DOHH2 (cell line): Measurements from ENCODE around the gene COL13A1.

Experiments used
- H3F3A ChIP-seq: fragments of 200-600 bp; sonication (generic), shearing (Covaris generic); 2 replicates; pipeline ENCODE4 v1.6.0; 2016; ENCODE audit warnings: antibody characterized with exemption, mild to moderate bottlenecking; ENCODE audit not compliant: control insufficient read depth, insufficient read depth
- H3K27ac ChIP-seq: fragments of 200-600 bp; sonication (generic); 2 replicates; pipeline ENCODE4 v1.5.1; 2014; ENCODE audit warnings: low read depth, mild to moderate bottlenecking, low read length, moderate library complexity
- H3K27me3 ChIP-seq: fragments of 200-600 bp; sonication (generic); 2 replicates; pipeline ENCODE4 v1.6.1; 2014; ENCODE audit warnings: mild to moderate bottlenecking, low read length, mixed read lengths; ENCODE audit not compliant: control insufficient read depth
- H3K36me3 ChIP-seq: fragments of 200-600 bp; sonication (generic); 2 replicates; pipeline ENCODE4 v1.6.1; 2014; ENCODE audit warnings: mild to moderate bottlenecking, low read length, moderate library complexity, mixed read lengths; ENCODE audit not compliant: control insufficient read depth
- H3K4me1 ChIP-seq: fragments of 200-600 bp; sonication (generic); 2 replicates; pipeline ENCODE4 v1.6.1; 2014; ENCODE audit warnings: mild to moderate bottlenecking, low read length, mixed read lengths; ENCODE audit not compliant: control insufficient read depth
- H3K4me2 ChIP-seq: fragments of 200-600 bp; sonication (generic); 2 replicates; pipeline ENCODE4 v1.6.0; 2014; ENCODE audit warnings: mild to moderate bottlenecking, low read length, moderate library complexity
- H3K4me3 ChIP-seq: fragments of 200-600 bp; sonication (generic); 2 replicates; pipeline ENCODE4 v1.5.1; 2014; ENCODE audit warnings: mild to moderate bottlenecking, low read length, mixed read lengths
- H3K79me2 ChIP-seq: fragments of 200-600 bp; sonication (generic); 2 replicates; pipeline ENCODE4 v1.6.1; 2014; ENCODE audit warnings: mild to moderate bottlenecking, low read length, mixed read lengths; ENCODE audit not compliant: control insufficient read depth
- H3K9me2 ChIP-seq: fragments of 200-600 bp; sonication (generic); replicated peaks from 2 replicates; pipeline ENCODE4 v1.6.1; 2014; ENCODE audit warnings: mild to moderate bottlenecking, low read length, mixed read lengths; ENCODE audit not compliant: control insufficient read depth
- H3K9me3 ChIP-seq: fragments of 200-600 bp; sonication (generic); 2 replicates; pipeline ENCODE4 v1.6.1; 2014; ENCODE audit warnings: antibody characterized with exemption, low read length, mixed read lengths; ENCODE audit not compliant: control insufficient read depth, insufficient read depth
- H4K20me1 ChIP-seq: fragments of 200-600 bp; sonication (generic); 2 replicates; pipeline ENCODE4 v1.6.0; 2014; ENCODE audit warnings: low read depth, mild to moderate bottlenecking, antibody characterized with exemption, low read length, moderate library complexity; ENCODE audit not compliant: control insufficient read depth, insufficient read depth
- CTCF ChIP-seq: fragments of 200-600 bp; sonication (generic); IDR thresholded peaks from one replicate; pipeline ENCODE4 v1.5.1; 2014; ENCODE audit warnings: antibody characterized with exemption, mild to moderate bottlenecking, low read depth, low read length; ENCODE audit not compliant: poor library complexity, severe bottlenecking
- EZH2phosphoT487 ChIP-seq: fragments of 200-600 bp; sonication (generic); IDR thresholded peaks from 2 replicates; pipeline ENCODE4 v1.6.1; 2017; ENCODE audit warnings: borderline replicate concordance, mild to moderate bottlenecking, antibody characterized with exemption, low read length, moderate library complexity, mixed read lengths

COL13A1 gene

GRCh38 chr10:69835875-69836730 lies 34.4 kb downstream of the COL13A1 start:
- Histone ChIP-seq H3K9me2 (no peaks in the 10 kb centered on the region), H3K9me3 (no peaks in the 10 kb centered on the region), H3K27me3 (peaks cover 25% of the 10 kb centered on the region), H4K20me1 (no peaks in the 10 kb centered on the region), H3K36me3 (no peaks in the 10 kb centered on the region), H3K27ac (no peak overlapping the region), H3K4me3 (no peak overlapping the region), H3K4me2 (no peak overlapping the region), H3K4me1 (no peaks in the 10 kb centered on the region), H3K79me2 (no peaks in the 10 kb centered on the region), H3F3A (no peaks in the 10 kb centered on the region)
- TF ChIP-seq CTCF (no peak), EZH2phosphoT487 (no peak)

- Histone ChIP-seq H3F3A (no peaks in the 10 kb centered on the region), H3K4me2 (no peak overlapping the region), H3K4me1 (no peaks in the 10 kb centered on the region), H4K20me1 (no peaks in the 10 kb centered on the region), H3K4me3 (no peak overlapping the region), H3K27me3 (peaks cover 21% of the 10 kb centered on the region), H3K36me3 (no peaks in the 10 kb centered on the region), H3K9me3 (no peaks in the 10 kb centered on the region), H3K27ac (no peak overlapping the region), H3K9me2 (no peaks in the 10 kb centered on the region), H3K79me2 (no peaks in the 10 kb centered on the region)
- TF ChIP-seq EZH2phosphoT487 (no peak), CTCF (no peak)
Observed at GRCh38 chr10:69836731-69837030, 35.0 kb downstream of the COL13A1 start.

GRCh38 chr10:69837261-69837660 lies 35.6 kb downstream of the COL13A1 start:
- Histone ChIP-seq H3K79me2 (no peaks in the 10 kb centered on the region), H4K20me1 (no peaks in the 10 kb centered on the region), H3K4me2 (no peak overlapping the region), H3K27ac (no peak overlapping the region), H3K27me3 (peaks cover 19% of the 10 kb centered on the region), H3K9me3 (no peaks in the 10 kb centered on the region), H3K36me3 (no peaks in the 10 kb centered on the region), H3K4me3 (no peak overlapping the region), H3K4me1 (no peaks in the 10 kb centered on the region), H3K9me2 (no peaks in the 10 kb centered on the region), H3F3A (no peaks in the 10 kb centered on the region)
- no peak for TF ChIP-seq CTCF
- TF ChIP-seq EZH2phosphoT487: no peak
